Cerebellar nuclear complex (tissue), 1 donor: ENCODE measurements around the gene HSBP1L1.
"Not testable (repeated sequence)": the region's sequence is repeated elsewhere in the genome, so short reads cannot be mapped to it uniquely, and the experiment has no call there.

ENCODE experiments used
- DNase-seq, 2 experiments: peaks; one replicate each; lab custom pipeline; 2025; lab: John Stamatoyannopoulos, UW

The HSBP1L1 gene

DNA sequence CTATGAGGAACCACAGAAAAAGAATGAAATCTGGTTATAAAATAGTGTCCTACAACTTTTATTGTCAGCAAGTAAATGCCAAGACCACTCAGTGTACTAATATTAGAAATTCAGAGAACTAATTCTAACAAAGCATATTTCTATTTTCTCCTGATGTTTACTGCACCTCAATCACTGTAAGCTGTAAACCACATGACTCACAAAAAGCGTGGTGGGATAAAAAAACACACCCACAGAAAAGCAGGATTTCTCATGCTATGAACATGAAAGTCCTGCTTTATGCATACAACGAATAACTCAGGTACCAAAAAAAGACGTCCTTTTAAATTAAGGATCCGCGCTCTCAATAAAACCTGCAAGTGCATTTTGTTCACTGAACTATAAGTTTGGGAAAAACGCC, 23.1 kb downstream of the HSBP1L1 start:
- no peak for DNase-seq

DNA sequence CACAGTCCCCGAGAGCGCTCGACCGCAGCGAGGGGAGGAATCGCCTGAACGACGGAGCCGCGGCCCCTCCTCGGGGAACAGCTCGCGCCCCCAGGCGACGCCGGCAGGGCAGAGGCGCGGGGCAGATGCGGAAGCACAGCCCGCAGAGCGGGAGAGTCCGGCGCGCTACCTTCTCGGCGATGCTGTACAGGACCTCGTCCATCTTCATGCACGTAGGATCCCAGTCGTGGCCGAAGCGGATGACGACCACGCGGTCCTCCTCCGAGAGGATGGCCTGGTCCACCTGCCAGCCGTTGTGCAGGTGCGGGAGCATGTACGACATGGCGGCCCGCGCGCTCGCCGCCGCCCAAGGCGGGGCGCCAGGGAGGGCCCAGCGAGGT, 23.6 kb downstream of the HSBP1L1 start:
- DNase-seq = no peak

DNA sequence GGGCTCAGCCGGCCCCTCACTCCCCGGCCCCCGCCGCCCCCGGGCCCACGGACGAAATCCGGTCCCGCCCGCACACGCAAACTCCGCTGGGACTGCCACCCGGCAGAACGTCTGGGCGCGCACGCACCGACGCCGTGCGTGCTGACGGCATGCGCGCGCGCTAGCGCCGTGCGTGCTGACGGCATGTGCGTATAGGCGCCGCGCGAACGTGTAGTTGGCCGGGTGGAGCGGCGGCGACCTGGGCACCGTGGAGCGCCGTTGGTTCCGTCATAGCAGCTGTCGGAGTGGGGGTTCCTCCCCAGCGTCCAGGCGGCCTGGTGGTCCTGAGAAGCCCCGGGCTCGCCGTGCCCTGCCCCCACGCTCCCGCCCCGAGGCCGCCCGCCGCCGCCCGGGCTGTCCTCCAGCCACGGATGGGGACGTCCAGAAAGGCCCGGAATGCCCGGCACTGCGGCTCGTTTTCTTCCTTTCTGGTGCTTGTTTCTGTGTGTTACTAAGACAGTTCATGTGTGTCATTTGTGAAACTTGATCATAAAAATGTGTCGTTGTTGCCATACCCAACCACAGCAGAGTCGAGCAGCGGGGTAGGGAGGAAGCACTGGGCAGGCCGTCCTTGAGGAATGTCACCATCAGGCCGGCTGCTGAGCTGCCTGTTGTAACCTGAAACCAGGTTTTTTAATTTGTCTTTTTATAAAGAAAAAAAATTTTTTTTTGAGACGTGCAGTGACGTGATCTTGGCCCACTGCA, 24.2 kb downstream of the HSBP1L1 start, which contains the start of gene TXNL4A:
TSS of gene TXNL4A (minus strand) at position 113 of the 744 bp plus-strand sequence. CDS start 171 bp downstream, outside the sequence.
- peak; percentile 0 to 16 for DNase-seq

DNA sequence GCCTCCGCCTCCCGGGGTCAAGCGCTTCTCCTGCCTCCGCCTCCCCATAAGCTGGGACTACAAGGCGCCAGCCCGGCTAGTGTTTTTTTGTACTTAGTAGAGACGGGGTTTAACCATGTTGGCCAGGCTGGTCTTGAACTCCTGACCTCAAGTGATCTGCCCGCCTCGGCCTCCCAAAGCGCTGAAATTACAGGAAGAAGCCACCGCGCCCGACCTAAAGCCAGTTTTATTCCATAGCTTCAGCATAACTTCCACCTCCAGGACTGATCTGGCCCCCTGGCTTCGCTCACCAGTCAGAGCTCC, 24.7 kb downstream of the HSBP1L1 start:
- DNase-seq = no peak

DNA sequence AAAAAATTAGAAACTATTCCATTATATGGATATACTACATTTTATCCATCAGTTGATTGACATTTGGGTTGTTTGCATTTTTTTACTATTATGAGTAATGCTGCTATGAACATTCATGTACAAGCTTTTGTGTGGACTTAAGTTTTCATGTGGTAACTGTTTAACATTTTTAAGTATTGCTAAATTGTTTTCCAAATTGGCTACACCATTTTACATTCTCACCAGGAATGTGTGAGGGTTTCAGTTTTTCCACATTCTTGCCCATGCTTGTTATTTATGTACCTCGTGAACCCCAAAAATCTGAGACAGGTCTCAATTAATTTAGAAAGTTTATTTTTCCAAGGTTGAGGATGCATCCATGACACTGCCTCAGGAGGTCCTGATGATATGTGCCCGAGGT, 27.1 kb downstream of the HSBP1L1 start:
- no peak for DNase-seq

DNA sequence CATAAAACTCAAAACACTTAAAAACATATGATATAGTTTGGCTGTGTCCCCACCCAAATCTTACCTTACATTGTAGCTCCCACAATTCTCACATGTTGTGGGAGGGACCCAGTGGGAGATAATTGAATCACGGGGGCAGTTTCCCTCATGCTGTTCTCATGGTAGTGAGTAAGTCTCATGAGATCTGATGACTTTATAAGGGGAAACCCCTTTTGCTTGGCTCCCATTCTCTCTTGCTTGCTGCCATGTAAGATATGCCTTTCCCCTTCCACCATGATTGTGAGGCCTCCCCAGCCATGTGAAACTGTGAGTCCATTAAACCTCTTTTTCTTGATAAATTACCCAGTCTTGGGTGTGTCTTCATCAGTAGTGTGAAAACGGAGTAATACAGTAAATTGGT, 35.3 kb downstream of the HSBP1L1 start:
- not testable (repeated sequence) for DNase-seq

DNA sequence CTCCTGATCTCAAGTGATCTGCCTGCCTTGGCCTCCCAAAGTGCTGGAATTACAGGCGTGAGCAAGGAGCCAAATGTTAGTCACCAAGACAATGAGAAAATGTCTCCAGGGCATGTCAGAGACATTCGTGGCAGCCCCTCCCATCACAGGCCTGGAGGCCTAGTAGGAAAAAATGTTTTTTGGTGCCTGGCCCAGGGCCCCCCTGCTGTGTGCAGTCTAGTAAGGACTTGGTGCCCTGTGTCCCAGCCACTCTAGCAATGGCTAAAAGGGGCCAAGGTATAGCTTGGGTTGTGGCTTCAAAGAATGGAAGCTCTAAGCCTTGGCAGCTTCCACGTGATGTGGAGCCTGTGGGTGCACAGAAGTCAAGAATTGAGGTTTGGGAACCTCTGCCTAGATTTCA, 36.4 kb downstream of the HSBP1L1 start:
- no peak for DNase-seq

DNA sequence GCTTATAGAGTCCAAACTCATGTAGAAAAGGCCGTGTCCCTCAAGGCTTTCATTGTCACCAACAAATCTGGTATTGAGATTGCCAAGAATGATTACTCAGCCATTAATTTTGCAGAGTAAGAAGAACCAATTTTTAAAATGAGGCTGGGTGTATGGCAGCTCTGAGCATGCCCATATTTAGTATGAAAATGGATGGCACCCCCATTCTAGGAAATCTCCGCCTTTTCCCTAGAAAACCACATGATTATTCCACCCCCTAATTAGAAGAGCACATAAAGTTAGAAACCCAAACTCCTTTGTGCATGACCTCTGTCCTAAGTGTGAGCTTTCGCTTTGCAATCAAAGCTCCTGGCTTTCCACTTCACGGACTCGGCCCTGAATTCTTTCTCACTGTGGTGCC, 38.0 kb downstream of the HSBP1L1 start:
- DNase-seq = no peak

DNA sequence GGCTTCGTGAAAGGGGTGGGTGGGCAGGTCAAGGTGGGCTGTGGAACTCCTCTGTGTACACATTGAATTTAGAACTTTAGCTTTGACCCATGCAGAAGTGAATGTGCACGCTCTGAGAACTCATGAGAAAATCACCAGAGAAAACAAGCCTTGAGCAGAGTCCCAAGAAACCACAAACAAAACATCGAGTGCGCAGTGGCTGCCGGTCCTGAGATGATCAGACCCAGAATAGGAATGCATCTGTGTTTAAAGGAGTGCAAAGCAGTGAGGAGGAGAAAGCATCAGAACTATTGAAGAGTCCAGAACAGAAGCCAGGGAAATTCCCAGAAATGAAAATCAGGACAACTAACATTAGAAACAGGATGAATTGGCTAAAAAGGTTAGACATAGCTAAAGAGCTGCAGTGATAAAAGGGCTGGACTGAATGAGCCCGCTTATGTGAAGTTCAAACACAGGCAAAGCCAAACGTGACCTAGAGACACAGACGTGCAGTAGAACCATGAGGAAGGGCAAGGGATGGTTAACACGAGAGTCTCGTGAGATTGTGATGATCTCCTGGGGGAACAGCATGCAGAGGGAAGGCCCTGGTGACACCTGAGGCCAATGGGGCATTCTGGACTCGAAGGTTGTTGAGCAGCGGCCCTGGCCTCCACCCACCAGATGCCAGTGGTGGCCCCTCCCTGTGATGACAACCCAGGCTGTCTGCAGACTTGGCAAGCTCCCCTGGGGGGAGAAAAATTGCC, 40.3 kb downstream of the HSBP1L1 start:
- no peak for DNase-seq

DNA sequence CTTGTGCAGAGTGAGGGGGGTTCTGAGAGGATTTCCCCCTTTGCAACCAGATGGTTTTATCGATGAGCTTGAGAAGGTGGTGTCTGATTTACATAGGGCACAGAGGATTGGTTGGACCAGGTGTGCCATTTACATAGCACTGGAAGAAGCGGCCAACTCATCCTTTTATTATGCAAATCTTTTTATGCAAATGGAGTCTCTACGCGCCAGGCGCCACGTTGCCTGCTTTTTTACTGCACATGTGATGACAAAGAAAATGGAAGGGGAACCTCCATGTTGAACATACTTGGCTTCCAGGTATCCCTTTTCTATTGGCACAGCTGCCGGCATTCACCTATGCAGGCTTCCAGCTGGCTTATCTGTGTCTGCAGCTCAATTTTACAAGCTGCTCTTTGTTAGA, 42.3 kb downstream of the HSBP1L1 start:
- DNase-seq = no peak

DNA sequence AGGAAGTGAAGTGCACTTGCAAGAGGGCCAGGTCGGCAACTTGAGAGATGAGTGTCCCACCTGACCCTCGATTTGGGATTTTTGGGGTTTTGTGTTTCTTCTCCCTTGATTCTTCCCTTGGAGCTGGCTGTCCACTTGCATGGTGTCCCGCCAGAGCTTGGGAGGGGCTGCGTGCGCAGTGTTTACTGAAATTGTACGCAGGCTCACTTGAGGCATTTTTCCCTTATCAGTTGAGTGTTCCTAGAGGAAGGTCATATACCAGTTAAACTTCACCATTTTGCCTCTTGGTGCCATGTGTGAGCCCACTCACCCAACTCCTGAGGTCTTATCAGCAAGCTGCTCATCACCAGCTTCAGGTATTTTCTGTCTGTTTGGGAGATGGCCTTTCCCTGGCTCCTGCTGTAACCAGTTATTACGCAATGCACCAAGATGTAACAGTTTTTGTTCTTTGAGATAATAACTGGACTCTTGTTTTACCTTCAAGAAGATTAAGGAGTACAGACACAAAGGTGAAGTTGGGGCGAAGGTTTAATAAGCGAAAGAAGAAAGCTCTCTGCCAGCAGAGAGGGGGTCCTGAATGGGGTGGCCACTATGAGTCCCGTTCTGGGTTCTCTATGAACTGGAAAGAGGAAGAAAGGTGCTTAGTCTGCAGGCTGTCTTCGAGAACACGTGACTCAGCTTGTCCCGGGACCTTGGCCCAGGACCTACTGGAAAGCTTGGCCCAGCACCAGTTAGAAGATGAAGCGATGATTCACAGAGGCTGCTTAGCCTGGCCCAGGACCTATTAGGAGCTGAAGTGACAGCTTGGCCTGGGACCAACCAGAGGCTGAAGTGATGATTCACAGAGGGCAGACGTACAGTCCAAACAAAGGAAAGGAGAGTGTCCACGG, 45.5 kb downstream of the HSBP1L1 start:
- no peak for DNase-seq

DNA sequence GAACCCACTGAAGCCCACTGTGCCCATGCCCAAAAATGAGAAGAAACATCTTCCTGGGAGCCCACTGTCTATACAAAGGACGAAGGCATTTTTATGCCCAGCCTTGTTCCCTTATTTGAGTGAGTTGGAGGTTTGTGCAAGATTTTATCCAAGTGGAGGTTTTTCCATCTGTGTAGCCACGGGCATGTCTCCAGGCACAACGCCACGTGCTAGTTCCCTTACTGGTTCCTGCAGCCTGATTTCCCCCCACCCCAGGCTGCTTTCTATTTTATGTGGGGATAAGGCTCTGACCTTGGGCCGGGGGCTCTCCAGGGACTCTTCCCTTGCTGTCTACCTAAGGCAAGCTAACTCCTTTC, 46.1 kb downstream of the HSBP1L1 start:
- DNase-seq = no peak

DNA sequence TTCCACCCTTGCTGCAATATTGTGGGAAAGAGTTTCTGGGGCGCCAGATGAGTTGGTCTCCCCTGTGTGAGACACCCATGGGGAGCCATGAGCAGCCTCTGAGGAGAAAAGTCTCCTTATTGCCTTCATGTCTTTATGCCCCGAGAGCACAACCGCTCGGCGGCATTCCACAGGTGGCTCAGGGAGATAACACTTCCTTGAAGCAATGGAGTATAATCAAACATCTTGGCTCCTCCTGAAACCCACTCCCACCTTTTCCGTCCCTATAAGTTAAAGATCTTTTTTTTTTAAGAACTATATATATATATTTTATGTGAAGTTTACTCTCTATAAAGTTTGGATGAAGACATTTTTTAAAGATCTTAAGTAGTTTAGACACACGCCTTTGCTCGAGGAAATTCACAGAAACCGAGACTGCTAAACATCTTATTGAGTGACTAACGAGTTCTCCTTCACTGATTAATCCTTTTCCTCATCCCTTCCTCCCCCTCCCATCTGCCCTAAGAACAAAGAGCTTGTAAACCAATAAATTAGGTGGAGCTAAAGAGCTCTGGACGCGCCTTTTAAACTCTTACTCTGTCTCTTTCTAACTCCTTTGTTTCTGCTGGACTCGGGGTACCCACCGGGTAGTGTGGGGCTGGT, 47.2 kb downstream of the HSBP1L1 start:
- not testable (repeated sequence) for DNase-seq

DNA sequence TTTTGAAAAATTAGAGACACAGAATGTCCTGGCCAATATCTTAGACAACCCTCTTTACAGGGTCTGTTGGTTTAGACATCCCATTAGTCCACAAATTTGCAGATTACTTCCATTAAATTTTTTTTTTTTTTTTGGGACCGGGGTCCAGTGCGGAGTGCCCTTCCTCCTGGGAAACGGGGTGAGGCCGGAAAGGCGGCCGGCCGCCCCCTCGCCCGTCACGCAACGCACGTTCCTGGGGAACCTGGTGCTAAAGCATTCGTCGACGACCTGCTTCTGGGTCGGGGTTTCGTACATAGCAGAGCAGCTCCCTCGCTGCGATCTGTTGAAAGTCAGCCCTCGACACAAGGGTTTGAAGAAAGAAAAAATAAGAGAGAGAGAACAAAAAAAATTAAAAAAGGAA, 48.3 kb downstream of the HSBP1L1 start:
- no peak for DNase-seq
